ENCODE data around the gene SLC16A3.

SLC16A3 gene

GRCh38 chr17:82249896-82250581 is 21.2 kb downstream of the SLC16A3 start:
- no peak for TF ChIP-seq GATA2 (IDR thresholded peaks at IDR 0.05; ENCODE audit: low read depth, low read length)
- no peak for TF ChIP-seq GATA3 (IDR thresholded peaks at IDR 0.05; ENCODE audit: low read depth, low read length)

- no peak for TF ChIP-seq GATA2 (IDR thresholded peaks at IDR 0.05; ENCODE audit: low read depth, low read length)
- TF ChIP-seq GATA3 (IDR thresholded peaks at IDR 0.05; ENCODE audit: low read depth, low read length): no peak
Measured at GRCh38 chr17:82250868-82251500, 22.1 kb downstream of the SLC16A3 start.

- TF ChIP-seq GATA2 (IDR thresholded peaks at IDR 0.05; ENCODE audit: low read depth, low read length) (no peak), GATA3 (IDR thresholded peaks at IDR 0.05; ENCODE audit: low read depth, low read length) (no peak)
Measured at GRCh38 chr17:82252511-82253178, 23.8 kb downstream of the SLC16A3 start.

- TF ChIP-seq GATA2 (IDR thresholded peaks at IDR 0.05; ENCODE audit: low read depth, low read length) (no peak), GATA3 (IDR thresholded peaks at IDR 0.05; ENCODE audit: low read depth, low read length) (no peak)
Measured at GRCh38 chr17:82253179-82253544, 24.3 kb downstream of the SLC16A3 start.

GRCh38 chr17:82255402-82255972 is 26.6 kb downstream of the SLC16A3 start:
- no peak for TF ChIP-seq GATA2 (IDR thresholded peaks at IDR 0.05; ENCODE audit: low read depth, low read length)
- TF ChIP-seq GATA3 (IDR thresholded peaks at IDR 0.05; ENCODE audit: low read depth, low read length): no peak

GRCh38 chr17:82256242-82256885 is 27.5 kb downstream of the SLC16A3 start:
- TF ChIP-seq GATA2 (IDR thresholded peaks at IDR 0.05; ENCODE audit: low read depth, low read length) (no peak), GATA3 (IDR thresholded peaks at IDR 0.05; ENCODE audit: low read depth, low read length) (no peak)

- no peak for TF ChIP-seq GATA3 (IDR thresholded peaks at IDR 0.05; ENCODE audit: low read depth, low read length)
- TF ChIP-seq GATA2 (IDR thresholded peaks at IDR 0.05; ENCODE audit: low read depth, low read length): no peak
Measured at GRCh38 chr17:82257473-82257872, 28.6 kb downstream of the SLC16A3 start.

- no peak for TF ChIP-seq GATA2 (IDR thresholded peaks at IDR 0.05; ENCODE audit: low read depth, low read length)
- TF ChIP-seq GATA3 (IDR thresholded peaks at IDR 0.05; ENCODE audit: low read depth, low read length): no peak
Measured at GRCh38 chr17:82258555-82258954, 29.7 kb downstream of the SLC16A3 start.

- TF ChIP-seq GATA3 (IDR thresholded peaks at IDR 0.05; ENCODE audit: low read depth, low read length) (no peak), GATA2 (IDR thresholded peaks at IDR 0.05; ENCODE audit: low read depth, low read length) (no peak)
Measured at GRCh38 chr17:82262344-82262743, 33.5 kb downstream of the SLC16A3 start.

- TF ChIP-seq GATA3 (IDR thresholded peaks at IDR 0.05; ENCODE audit: low read depth, low read length) (no peak), GATA2 (IDR thresholded peaks at IDR 0.05; ENCODE audit: low read depth, low read length) (no peak)
Measured at GRCh38 chr17:82263641-82264040, 34.8 kb downstream of the SLC16A3 start.

GRCh38 chr17:82266142-82266541 is 37.3 kb downstream of the SLC16A3 start:
- TF ChIP-seq GATA2 (IDR thresholded peaks at IDR 0.05; ENCODE audit: low read depth, low read length) (no peak), GATA3 (IDR thresholded peaks at IDR 0.05; ENCODE audit: low read depth, low read length) (no peak)

GRCh38 chr17:82267575-82268379 is 38.9 kb downstream of the SLC16A3 start:
- TF ChIP-seq GATA2 (IDR thresholded peaks at IDR 0.05; ENCODE audit: low read depth, low read length): no peak
- TF ChIP-seq GATA3 (IDR thresholded peaks at IDR 0.05; ENCODE audit: low read depth, low read length): no peak

- TF ChIP-seq GATA2 (IDR thresholded peaks at IDR 0.05; ENCODE audit: low read depth, low read length) (no peak), GATA3 (IDR thresholded peaks at IDR 0.05; ENCODE audit: low read depth, low read length) (no peak)
Measured at GRCh38 chr17:82269138-82269881, 40.5 kb downstream of the SLC16A3 start.

Data from SH-SY5Y (cell line).